ENCODE results near the gene ATG12.

GRCh38 chr5:115812372-115812771 lies 29.0 kb downstream of the ATG12 start:
- no peak for TF ChIP-seq CTCF (IDR thresholded peaks at IDR 0.05)
- TF ChIP-seq POLR2A (IDR thresholded peaks at IDR 0.05): no peak

Data from uterus (tissue), 2 donors.